HepG2 (cell line): Measurements from ENCODE around the gene TEX261. TPM values are rescaled to one million over a fixed set of nuclear protein-coding genes. Genes with fewer than 3 reads are reported as not detected.

ENCODE experiments used
- ATAC-seq: fragments of 200-7000 bp; cut with Tn5 transposase; 3 replicates; pipeline ENCODE4 v1.9.1; 2020; ENCODE audit warnings: mild to moderate bottlenecking, moderate library complexity
- BruUV-seq: library from RNA; stranded (reverse); fragments of 400-500 nt; replicated peaks from 2 replicates; lab custom pipeline; 2021; lab: Mats Ljungman, UMichigan
- CTCF ChIA-PET: fragments of 300-600 bp; formaldehyde crosslinking; extraction: SDS; loops from one replicate; lab custom pipeline; 2021; ENCODE audit warnings: low total read pairs, inconsistent platforms, low intra/inter-chr PET ratio; lab: Yijun Ruan, JAX
- POLR2A ChIA-PET: fragments of 350-600 bp; sonication (Branson Sonifier 250); formaldehyde crosslinking; loops from one replicate; lab custom pipeline; 2020; ENCODE audit warnings: antibody characterized with exemption, inconsistent platforms; lab: Yijun Ruan, JAX
- DNase-seq: peaks from one replicate; pipeline ENCODE4 v3.0.0-alpha.2; 2015; ENCODE audit warnings: low spot score
- FAIRE-seq: peaks from 3 replicates; lab custom pipeline; 2011; peaks lifted over from hg19 to GRCh38; lab: Jason Lieb, UNC
- H2AFZ ChIP-seq: one replicate; pipeline ENCODE4 v1.6.1; 2011; ENCODE audit warnings: low read length, inconsistent platforms
- H3K27ac ChIP-seq: fragments of 300-600 bp; 3 replicates; pipeline ENCODE4 v1.8.0; 2011; ENCODE audit warnings: mixed run types, mild to moderate bottlenecking, mixed read lengths, low read length, inconsistent platforms; ENCODE audit not compliant: insufficient read depth; ENCODE audit errors: extremely low read length
- H3K27me3 ChIP-seq, 2 experiments: fragments of 200-600 bp in 1 of 2; 2 replicates in 1 of 2; 3 replicates in 1 of 2; pipeline versions ENCODE4 v1.6.0 to v1.8.0; 2011; ENCODE audit warnings: low read length in 2 of 2, mild to moderate bottlenecking in 2 of 2, moderate library complexity in 2 of 2, inconsistent platforms in 1 of 2; ENCODE audit not compliant: insufficient read depth in 2 of 2, control insufficient read depth in 1 of 2
- H3K36me3 ChIP-seq, 2 experiments: fragments of 200-600 bp in 1 of 2; replicated peaks in 1 of 2; 2 replicates in 1 of 2; 3 replicates in 1 of 2; pipeline versions ENCODE4 v1.5.1 to v1.8.0; 2011; ENCODE audit warnings: low read length in 2 of 2, inconsistent platforms in 1 of 2; ENCODE audit not compliant: insufficient read depth in 2 of 2, control insufficient read depth in 1 of 2
- H3K4me1 ChIP-seq: 2 replicates; pipeline ENCODE4 v1.5.1; 2012; ENCODE audit warnings: low read length, inconsistent platforms; ENCODE audit not compliant: insufficient read depth
- H3K4me2 ChIP-seq: 2 replicates; pipeline ENCODE4 v1.6.0; 2011; ENCODE audit warnings: low read depth, low read length, inconsistent platforms
- H3K4me3 ChIP-seq, 3 experiments: fragments of 200-600 bp in 1 of 3; sonication (generic), shearing (Covaris generic) in 1 of 3; replicated peaks in 1 of 3; 2 replicates each; pipeline ENCODE4 v1.5.1; 2011 to 2016; ENCODE audit warnings: low read length in 3 of 3, inconsistent platforms in 2 of 3, low read depth in 2 of 3, mild to moderate bottlenecking in 2 of 3, control low read depth in 1 of 3, mixed read lengths in 1 of 3; ENCODE audit not compliant: insufficient read depth in 1 of 3
- H3K79me2 ChIP-seq: one replicate; pipeline ENCODE4 v1.6.1; 2011; ENCODE audit warnings: low read length, inconsistent platforms; ENCODE audit not compliant: insufficient read depth
- H3K9ac ChIP-seq: 2 replicates; pipeline ENCODE4 v1.6.0; 2011; ENCODE audit warnings: mild to moderate bottlenecking, low read depth, low read length, inconsistent platforms; ENCODE audit not compliant: insufficient read depth
- H3K9me3 ChIP-seq: 2 replicates; pipeline ENCODE4 v1.5.1; 2012; ENCODE audit warnings: mild to moderate bottlenecking, low read length
- H4K20me1 ChIP-seq: 2 replicates; pipeline ENCODE4 v1.6.0; 2011; ENCODE audit warnings: inconsistent platforms, mild to moderate bottlenecking, low read length, moderate library complexity; ENCODE audit not compliant: insufficient read depth
- ERF ChIP-seq: IDR thresholded peaks from 2 replicates; pipeline ENCODE4 v1.6.1; 2018; ENCODE audit warnings: missing biosample characterization, missing genetic modification reagents
- EZH2 ChIP-seq: conservative IDR thresholded peaks from 2 replicates; pipeline ENCODE4 v1.6.1; 2012; ENCODE audit warnings: mild to moderate bottlenecking, low read depth, low read length, moderate library complexity
- HES4 ChIP-seq: sonication (generic); formaldehyde crosslinking; IDR thresholded peaks from 2 replicates; pipeline ENCODE4 v1.9.0; 2021; ENCODE audit warnings: mild to moderate bottlenecking, missing genetic modification reagents, borderline replicate concordance
- HOXA5 ChIP-seq: sonication (generic); formaldehyde crosslinking; IDR thresholded peaks from 2 replicates; pipeline ENCODE4 v1.4.0; 2020; ENCODE audit warnings: missing genetic modification reagents
- MBNL3 ChIP-seq: fragments of 250-450 bp; sonication (Bioruptor Pico); conservative IDR thresholded peaks from 2 replicates; pipeline ENCODE4 v1.8.0; 2022; ENCODE audit warnings: mild to moderate bottlenecking, inconsistent platforms
- PHB2 ChIP-seq: fragments of 450-650 bp; IDR thresholded peaks from 2 replicates; pipeline ENCODE4 v1.6.1; 2018; ENCODE audit not compliant: partially characterized antibody
- PPARG ChIP-seq: conservative IDR thresholded peaks from 2 replicates; pipeline ENCODE4 v1.6.1; 2016; ENCODE audit warnings: missing biosample characterization, missing genetic modification reagents
- RCOR2 ChIP-seq: IDR thresholded peaks from 2 replicates; pipeline ENCODE4 v1.6.1; 2016; ENCODE audit warnings: missing biosample characterization, missing genetic modification reagents
- SOX6 ChIP-seq, 2 experiments: fragments of 450-650 bp in 1 of 2; sonication (generic) in 1 of 2; formaldehyde crosslinking in 1 of 2; IDR thresholded peaks; 2 replicates each; pipeline versions ENCODE4 v1.4.0 to v1.6.1; 2017 to 2020; ENCODE audit warnings: antibody characterized with exemption in 1 of 2, mild to moderate bottlenecking in 1 of 2, missing genetic modification reagents in 1 of 2
- ZBTB1 ChIP-seq: sonication (generic); formaldehyde crosslinking; IDR thresholded peaks from 2 replicates; pipeline ENCODE4 v1.4.0; 2020; ENCODE audit warnings: missing genetic modification reagents, borderline replicate concordance
- ZFP36L1 ChIP-seq: sonication (generic); formaldehyde crosslinking; IDR thresholded peaks from 2 replicates; pipeline ENCODE4 v1.8.0; 2022; ENCODE audit warnings: mild to moderate bottlenecking, missing genetic modification reagents, moderate library complexity
- ZNF17 ChIP-seq: sonication (generic); formaldehyde crosslinking; IDR thresholded peaks from 2 replicates; pipeline ENCODE4 v1.5.0; 2020; ENCODE audit warnings: mild to moderate bottlenecking, missing genetic modification reagents
- ZNF367 ChIP-seq: sonication (generic); formaldehyde crosslinking; IDR thresholded peaks from 2 replicates; pipeline ENCODE4 v1.4.0; 2020; ENCODE audit warnings: missing genetic modification reagents, borderline replicate concordance
- ZNF460 ChIP-seq: sonication (generic); formaldehyde crosslinking; IDR thresholded peaks from 2 replicates; pipeline ENCODE4 v1.5.1; 2020; ENCODE audit warnings: missing genetic modification reagents, mild to moderate bottlenecking, borderline replicate concordance
- ZNF543 ChIP-seq: sonication (generic); formaldehyde crosslinking; IDR thresholded peaks from 2 replicates; pipeline ENCODE4 v1.4.0; 2020; ENCODE audit warnings: mild to moderate bottlenecking, missing genetic modification reagents
- ZNF672 ChIP-seq: sonication (generic); formaldehyde crosslinking; IDR thresholded peaks from 2 replicates; pipeline ENCODE4 v1.8.1; 2022; ENCODE audit warnings: missing genetic modification reagents
- ZNF737 ChIP-seq: sonication (generic); formaldehyde crosslinking; IDR thresholded peaks from 2 replicates; pipeline ENCODE4 v1.5.0; 2020; ENCODE audit warnings: missing genetic modification reagents, mild to moderate bottlenecking, borderline replicate concordance
- ZNF780A ChIP-seq: sonication (generic); formaldehyde crosslinking; IDR thresholded peaks from 2 replicates; pipeline ENCODE4 v1.8.0; 2022; ENCODE audit warnings: mild to moderate bottlenecking, missing genetic modification reagents, moderate library complexity
- ZNF841 ChIP-seq: sonication (generic); formaldehyde crosslinking; IDR thresholded peaks from 2 replicates; pipeline ENCODE4 v1.8.1; 2023; ENCODE audit warnings: missing genetic modification reagents, borderline replicate concordance
- WGBS: methylation state at CpG from one replicate; pipeline ENCODE4 v1.1.6; 2017; ENCODE audit warnings: low lambda C conversion rate; 5-methylcytosine and 5-hydroxymethylcytosine counted together
- in situ Hi-C: cut with HindIII; loops from 2 replicates; pipeline ENCODE4 v1.10.0; 2017; ENCODE audit warnings: low pct_unique_long_range_greater_than_20kb; ENCODE audit not compliant: extremely low pct_ligation_motif_present
- intact Hi-C: fragments of 100-400 bp; cut with micrococcal nuclease; formaldehyde crosslinking; loops from one replicate; pipeline ENCODE4 v1.10.0; 2022; ENCODE audit not compliant: unreplicated experiment
- polyA plus RNA-seq, 8 experiments: library from polyadenylated mRNA; depleted of rRNA in 3 of 8; stranded (reverse) in 7 of 8; unstranded in 1 of 8; fragments of >200 nt; fragmentation: Illumina TruSeq in 4 of 8; extraction: Trizol in 4 of 8; gene quantifications; 2 replicates each; pipeline versions ENCODE4 v1.2.1 to v1.2.3, GENCODE V29; 2011 to 2016; ENCODE audit warnings: low read depth in 4 of 8, missing spikeins in 1 of 8, mixed read lengths in 1 of 8; ENCODE audit not compliant: insufficient read depth in 1 of 8
- total RNA-seq, 5 experiments: library from RNA; depleted of rRNA; stranded (reverse); fragments of >200 nt; fragmentation: Illumina TruSeq; extraction: Trizol; gene quantifications; 2 replicates each; pipeline ENCODE4 v1.2.3, GENCODE V29; 2016; ENCODE audit warnings: low read depth in 1 of 5
- TF ChIP-seq, protein P1 (sequence below): sonication (generic); formaldehyde crosslinking; IDR thresholded peaks from 2 replicates; pipeline ENCODE4 v1.5.1; 2020; ENCODE audit warnings: mild to moderate bottlenecking, missing genetic modification reagents, borderline replicate concordance

Gene TEX261
- total and polyA plus RNA-seq, 2 of the 13 experiments (the other 11 are each of a cell fraction or from before 2014, with no cell fraction given): 43.8 to 78.7 TPM

DNA sequence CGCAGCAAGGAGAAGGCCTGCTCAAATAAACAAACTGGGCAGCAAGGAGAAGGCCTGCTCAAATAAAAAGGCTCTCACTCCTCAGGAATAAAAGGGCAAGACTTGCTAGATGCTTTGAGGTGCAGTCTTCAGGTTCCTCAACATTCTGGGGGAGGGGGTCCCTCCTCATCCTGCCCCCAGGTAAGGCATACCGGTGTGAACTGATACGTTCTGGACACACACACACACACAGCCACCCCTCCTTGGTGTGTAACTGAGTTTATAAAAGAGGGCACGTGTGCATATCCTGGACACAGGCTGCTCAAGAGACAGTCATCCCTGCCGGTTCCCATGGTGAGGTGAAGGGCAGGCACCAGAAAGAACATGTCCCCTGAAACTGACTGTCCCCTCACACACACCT is 4.5 kb downstream of the TEX261 start:
- 98% methylated on average over 5 of the region's 5 CpGs for WGBS
- no peak overlapping the region for H3K4me2 ChIP-seq
- no TSS peak for BruUV-seq
- peaks cover 8% of the 10 kb centered on the region for H4K20me1 ChIP-seq
- H3K4me1 ChIP-seq: peaks cover 15% of the 10 kb centered on the region
- H3K9ac ChIP-seq: no peak overlapping the region
- no peak overlapping the region for H3K4me3 ChIP-seq
- peaks cover 42 to 54% of the 10 kb centered on the region in 2 experiments for H3K36me3 ChIP-seq
- POLR2A ChIA-PET: no interaction called here
- no peaks in the 10 kb centered on the region; a peak in 1 of 5 replicates for H3K27me3 ChIP-seq
- intact Hi-C loops: no loop called here
- H3K27ac ChIP-seq: no peak overlapping the region
- no peak overlapping the region for H2AFZ ChIP-seq
- H3K9me3 ChIP-seq: no peaks in the 10 kb centered on the region
- H3K79me2 ChIP-seq: peaks cover 19% of the 10 kb centered on the region
- no peak for FAIRE-seq
- TF ChIP-seq MBNL3 (CRISPR knock-in tag) (no peak), ZNF780A (CRISPR knock-in tag) (no peak), ZNF543 (CRISPR knock-in tag) (no peak), HOXA5 (no peak), ZNF841 (CRISPR knock-in tag) (no peak), ZBTB1 (CRISPR knock-in tag) (no peak), PPARG (CRISPR knock-in tag) (no peak), ZNF17 (CRISPR knock-in tag) (no peak), ZFP36L1 (no peak), HES4 (CRISPR knock-in tag) (no peak), EZH2 (no peak), ZNF367 (CRISPR knock-in tag) (no peak), ZNF737 (no peak), ERF (CRISPR knock-in tag) (no peak), SOX6 (IDR thresholded peaks at IDR 0.05) (no peak), SOX6 (CRISPR knock-in tag; IDR thresholded peaks at IDR 0.05) (no peak), ZNF460 (CRISPR knock-in tag) (no peak), ZNF672 (CRISPR knock-in tag) (no peak), RCOR2 (no peak), PHB2 (no peak)
- TF ChIP-seq, protein P1, sequence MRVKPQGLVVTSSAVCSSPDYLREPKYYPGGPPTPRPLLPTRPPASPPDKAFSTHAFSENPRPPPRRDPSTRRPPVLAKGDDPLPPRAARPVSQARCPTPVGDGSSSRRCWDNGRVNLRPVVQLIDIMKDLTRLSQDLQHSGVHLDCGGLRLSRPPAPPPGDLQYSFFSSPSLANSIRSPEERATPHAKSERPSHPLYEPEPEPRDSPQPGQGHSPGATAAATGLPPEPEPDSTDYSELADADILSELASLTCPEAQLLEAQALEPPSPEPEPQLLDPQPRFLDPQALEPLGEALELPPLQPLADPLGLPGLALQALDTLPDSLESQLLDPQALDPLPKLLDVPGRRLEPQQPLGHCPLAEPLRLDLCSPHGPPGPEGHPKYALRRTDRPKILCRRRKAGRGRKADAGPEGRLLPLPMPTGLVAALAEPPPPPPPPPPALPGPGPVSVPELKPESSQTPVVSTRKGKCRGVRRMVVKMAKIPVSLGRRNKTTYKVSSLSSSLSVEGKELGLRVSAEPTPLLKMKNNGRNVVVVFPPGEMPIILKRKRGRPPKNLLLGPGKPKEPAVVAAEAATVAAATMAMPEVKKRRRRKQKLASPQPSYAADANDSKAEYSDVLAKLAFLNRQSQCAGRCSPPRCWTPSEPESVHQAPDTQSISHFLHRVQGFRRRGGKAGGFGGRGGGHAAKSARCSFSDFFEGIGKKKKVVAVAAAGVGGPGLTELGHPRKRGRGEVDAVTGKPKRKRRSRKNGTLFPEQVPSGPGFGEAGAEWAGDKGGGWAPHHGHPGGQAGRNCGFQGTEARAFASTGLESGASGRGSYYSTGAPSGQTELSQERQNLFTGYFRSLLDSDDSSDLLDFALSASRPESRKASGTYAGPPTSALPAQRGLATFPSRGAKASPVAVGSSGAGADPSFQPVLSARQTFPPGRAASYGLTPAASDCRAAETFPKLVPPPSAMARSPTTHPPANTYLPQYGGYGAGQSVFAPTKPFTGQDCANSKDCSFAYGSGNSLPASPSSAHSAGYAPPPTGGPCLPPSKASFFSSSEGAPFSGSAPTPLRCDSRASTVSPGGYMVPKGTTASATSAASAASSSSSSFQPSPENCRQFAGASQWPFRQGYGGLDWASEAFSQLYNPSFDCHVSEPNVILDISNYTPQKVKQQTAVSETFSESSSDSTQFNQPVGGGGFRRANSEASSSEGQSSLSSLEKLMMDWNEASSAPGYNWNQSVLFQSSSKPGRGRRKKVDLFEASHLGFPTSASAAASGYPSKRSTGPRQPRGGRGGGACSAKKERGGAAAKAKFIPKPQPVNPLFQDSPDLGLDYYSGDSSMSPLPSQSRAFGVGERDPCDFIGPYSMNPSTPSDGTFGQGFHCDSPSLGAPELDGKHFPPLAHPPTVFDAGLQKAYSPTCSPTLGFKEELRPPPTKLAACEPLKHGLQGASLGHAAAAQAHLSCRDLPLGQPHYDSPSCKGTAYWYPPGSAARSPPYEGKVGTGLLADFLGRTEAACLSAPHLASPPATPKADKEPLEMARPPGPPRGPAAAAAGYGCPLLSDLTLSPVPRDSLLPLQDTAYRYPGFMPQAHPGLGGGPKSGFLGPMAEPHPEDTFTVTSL: no peak
- no peak for DNase-seq
- CTCF ChIA-PET: no interaction called here
- ATAC-seq: no peak
- in situ Hi-C loops: no loop called here
